PC-3 (cell line): Measurements from ENCODE around the gene NINJ2. TPM values are rescaled to one million over a fixed set of nuclear protein-coding genes. Genes with fewer than 3 reads are reported as not detected.

Experiments used
- ATAC-seq: fragments of 200-7000 bp; cut with Tn5 transposase; 2 replicates; pipeline ENCODE4 v1.9.1; 2020; ENCODE audit warnings: mild to moderate bottlenecking, moderate library complexity
- BruUV-seq: library from RNA; stranded (reverse); fragments of 400-500 nt; replicated peaks from 2 replicates; lab custom pipeline; 2021; lab: Mats Ljungman, UMichigan
- CTCF ChIA-PET: fragments of 300-600 bp; sonication (Branson Sonifier 250); formaldehyde crosslinking; loops from one replicate; lab custom pipeline; 2022; ENCODE audit warnings: antibody characterized with exemption; lab: Charles Lee
- POLR2A ChIA-PET: fragments of 300-600 bp; sonication (Branson Sonifier 250); formaldehyde crosslinking; loops from one replicate; lab custom pipeline; 2022; ENCODE audit warnings: antibody characterized with exemption; ENCODE audit not compliant: unreplicated experiment; lab: Charles Lee
- DNase-seq: peaks from one replicate; pipeline ENCODE4 v3.0.0-alpha.2; 2015
- H2AFZ ChIP-seq: fragments of 300-600 bp; sonication (generic); 2 replicates; pipeline ENCODE4 v1.6.0; 2016; ENCODE audit warnings: antibody characterized with exemption, low read length
- H3F3A ChIP-seq: fragments of 300-600 bp; sonication (generic); one replicate; pipeline ENCODE4 v1.6.0; 2017; ENCODE audit warnings: antibody characterized with exemption, low read length, control low read depth, mild to moderate bottlenecking; ENCODE audit not compliant: unreplicated experiment
- H3K27ac ChIP-seq: fragments of 300-600 bp; sonication (generic); 2 replicates; pipeline ENCODE4 v1.5.1; 2016; ENCODE audit warnings: mild to moderate bottlenecking, low read length
- H3K27me3 ChIP-seq: fragments of 300-600 bp; sonication (generic); 2 replicates; pipeline ENCODE4 v1.6.1; 2016; ENCODE audit warnings: low read length, mixed read lengths
- H3K36me3 ChIP-seq: fragments of 300-600 bp; sonication (generic); 2 replicates; pipeline ENCODE4 v1.6.1; 2016; ENCODE audit warnings: low read depth, mixed run types, low read length, mixed read lengths
- H3K4me1 ChIP-seq: fragments of 300-600 bp; sonication (generic); 2 replicates; pipeline ENCODE4 v1.5.1; 2016; ENCODE audit warnings: low read length; ENCODE audit not compliant: insufficient read depth
- H3K4me2 ChIP-seq: fragments of 300-600 bp; sonication (generic); 2 replicates; pipeline ENCODE4 v1.6.0; 2016; ENCODE audit warnings: low read length
- H3K4me3 ChIP-seq: fragments of 300-600 bp; sonication (generic); 2 replicates; pipeline ENCODE4 v1.5.1; 2016; ENCODE audit warnings: mild to moderate bottlenecking, low read length, mixed read lengths
- H3K79me2 ChIP-seq: fragments of 300-600 bp; sonication (generic); 2 replicates; pipeline ENCODE4 v1.6.1; 2017; ENCODE audit warnings: low read length, mixed read lengths
- H3K9ac ChIP-seq: fragments of 300-600 bp; sonication (generic); 2 replicates; pipeline ENCODE4 v1.6.0; 2016; ENCODE audit warnings: mild to moderate bottlenecking, low read length
- H3K9me2 ChIP-seq: fragments of 300-600 bp; sonication (generic); replicated peaks from 2 replicates; pipeline ENCODE4 v1.6.1; 2016; ENCODE audit warnings: mixed run types, low read length, mixed read lengths
- H3K9me3 ChIP-seq: fragments of 300-600 bp; sonication (generic); 2 replicates; pipeline ENCODE4 v1.6.1; 2016; ENCODE audit warnings: low read length, mixed read lengths
- H4K20me1 ChIP-seq: fragments of 300-600 bp; sonication (generic); 2 replicates; pipeline ENCODE4 v1.6.1; 2016; ENCODE audit warnings: low read length, mixed read lengths
- EZH2 ChIP-seq: fragments of 300-600 bp; sonication (generic); IDR thresholded peaks from one replicate; pipeline ENCODE4 v1.6.1; 2017; ENCODE audit warnings: antibody characterized with exemption, mild to moderate bottlenecking, low read length; ENCODE audit not compliant: unreplicated experiment
- EZH2phosphoT487 ChIP-seq: fragments of 300-600 bp; sonication (generic); IDR thresholded peaks from 2 replicates; pipeline ENCODE4 v1.6.1; 2018; ENCODE audit warnings: mild to moderate bottlenecking, antibody characterized with exemption, low read length, borderline replicate concordance
- intact Hi-C: fragments of 100-400 bp; cut with micrococcal nuclease; formaldehyde crosslinking; loops from 2 replicates; pipeline ENCODE4 v1.9.0; 2023
- total RNA-seq: library from RNA; depleted of rRNA; stranded (reverse); fragments of >200 nt; gene quantifications from 2 replicates; pipeline ENCODE4 v1.2.3, GENCODE V29; 2014
- TF ChIP-seq, protein P1 (sequence below): fragments of 300-600 bp; sonication (generic); conservative IDR thresholded peaks from 2 replicates; pipeline ENCODE4 v1.5.1; 2017; ENCODE audit warnings: antibody characterized with exemption, low read depth, mild to moderate bottlenecking, low read length

Gene NINJ2
- total RNA-seq, 1 experiment from 2014 or later = not detected

DNA sequence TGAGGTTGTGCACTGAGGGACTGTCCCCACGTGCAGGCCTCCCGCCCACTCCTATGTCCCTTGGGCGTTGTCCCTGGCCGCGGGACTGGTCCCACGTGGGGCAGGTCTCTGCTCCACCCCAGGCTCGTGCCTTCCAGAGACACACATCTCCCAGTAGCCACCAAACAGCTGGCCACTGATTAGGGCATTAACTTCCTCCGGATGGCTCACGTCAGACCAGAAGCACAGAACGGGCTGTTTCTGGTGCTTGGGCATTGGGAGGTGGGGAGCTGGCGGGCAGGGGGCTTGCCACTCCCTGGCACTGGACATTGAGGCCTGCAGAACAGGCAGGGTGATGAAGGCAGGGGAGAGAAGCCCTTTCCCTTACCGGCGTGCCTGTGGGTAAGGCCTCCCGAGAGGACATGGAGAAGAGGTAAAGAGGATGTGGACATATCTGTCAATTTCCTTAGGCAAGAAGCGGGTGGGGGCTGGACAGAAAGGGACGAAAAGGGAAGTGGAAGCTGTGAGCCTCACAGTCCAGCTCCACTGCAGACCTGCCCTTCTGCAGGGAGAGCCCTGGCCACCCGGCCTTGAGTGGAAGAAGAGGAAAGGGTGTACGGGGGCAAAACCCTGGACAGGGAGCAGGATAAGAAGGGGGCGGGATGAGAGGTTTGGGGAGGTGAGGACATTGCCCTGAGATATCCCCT, 101.2 kb downstream of the NINJ2 start:
- no peak for ATAC-seq
- CTCF ChIA-PET = no interaction called here

DNA sequence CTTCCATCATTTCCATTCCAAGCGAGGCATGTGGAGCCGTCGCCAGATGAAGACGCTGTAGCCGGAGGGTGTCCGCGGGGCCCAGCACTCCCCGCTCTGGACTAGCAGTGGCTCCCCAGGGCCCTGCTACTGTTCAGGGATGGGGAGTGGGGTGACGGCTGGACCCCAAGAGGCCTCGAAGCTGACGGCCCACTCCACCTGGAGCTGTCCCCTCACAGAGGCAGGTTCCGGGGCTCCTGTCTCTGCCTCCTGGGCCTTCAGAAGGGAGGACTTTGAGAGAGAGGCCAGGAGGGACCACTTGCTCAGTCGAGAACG, 101.9 kb downstream of the NINJ2 start:
- DNase-seq (no peak), ATAC-seq (no peak)
- H2AFZ ChIP-seq = no peak overlapping the region
- H3K4me1 ChIP-seq = no peaks in the 10 kb centered on the region
- no peak overlapping the region for H3K4me2 ChIP-seq
- no peaks in the 10 kb centered on the region for H3K27me3 ChIP-seq
- H3K36me3 ChIP-seq = no peaks in the 10 kb centered on the region
- no peaks in the 10 kb centered on the region for H3F3A ChIP-seq
- no peaks in the 10 kb centered on the region for H4K20me1 ChIP-seq
- H3K9ac ChIP-seq = no peak overlapping the region
- ChIA-PET POLR2A (no interaction called here), CTCF (no interaction called here)
- H3K27ac ChIP-seq = no peak overlapping the region
- no TSS peak for BruUV-seq
- no peaks in the 10 kb centered on the region for H3K9me2 ChIP-seq
- no peaks in the 10 kb centered on the region for H3K9me3 ChIP-seq
- TF ChIP-seq EZH2 = no peak
- TF ChIP-seq, protein P1, sequence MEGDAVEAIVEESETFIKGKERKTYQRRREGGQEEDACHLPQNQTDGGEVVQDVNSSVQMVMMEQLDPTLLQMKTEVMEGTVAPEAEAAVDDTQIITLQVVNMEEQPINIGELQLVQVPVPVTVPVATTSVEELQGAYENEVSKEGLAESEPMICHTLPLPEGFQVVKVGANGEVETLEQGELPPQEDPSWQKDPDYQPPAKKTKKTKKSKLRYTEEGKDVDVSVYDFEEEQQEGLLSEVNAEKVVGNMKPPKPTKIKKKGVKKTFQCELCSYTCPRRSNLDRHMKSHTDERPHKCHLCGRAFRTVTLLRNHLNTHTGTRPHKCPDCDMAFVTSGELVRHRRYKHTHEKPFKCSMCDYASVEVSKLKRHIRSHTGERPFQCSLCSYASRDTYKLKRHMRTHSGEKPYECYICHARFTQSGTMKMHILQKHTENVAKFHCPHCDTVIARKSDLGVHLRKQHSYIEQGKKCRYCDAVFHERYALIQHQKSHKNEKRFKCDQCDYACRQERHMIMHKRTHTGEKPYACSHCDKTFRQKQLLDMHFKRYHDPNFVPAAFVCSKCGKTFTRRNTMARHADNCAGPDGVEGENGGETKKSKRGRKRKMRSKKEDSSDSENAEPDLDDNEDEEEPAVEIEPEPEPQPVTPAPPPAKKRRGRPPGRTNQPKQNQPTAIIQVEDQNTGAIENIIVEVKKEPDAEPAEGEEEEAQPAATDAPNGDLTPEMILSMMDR = no peak
- TF ChIP-seq EZH2phosphoT487 = no peak
- no peaks in the 10 kb centered on the region for H3K79me2 ChIP-seq
- H3K4me3 ChIP-seq = no peak overlapping the region
- intact Hi-C loops = no loop called here

More for the DNA sequence above, 101.2 kb downstream of the NINJ2 start:
- Histone ChIP-seq H3K27ac (no peak overlapping the region), H3K9me3 (no peaks in the 10 kb centered on the region), H2AFZ (no peak overlapping the region), H3K4me1 (no peaks in the 10 kb centered on the region), H3F3A (no peaks in the 10 kb centered on the region), H3K9ac (no peak overlapping the region), H3K36me3 (no peaks in the 10 kb centered on the region), H3K4me3 (no peak overlapping the region), H3K9me2 (no peaks in the 10 kb centered on the region), H3K27me3 (no peaks in the 10 kb centered on the region), H3K4me2 (no peak overlapping the region), H3K79me2 (no peaks in the 10 kb centered on the region), H4K20me1 (no peaks in the 10 kb centered on the region)
- DNase-seq = no peak
- TF ChIP-seq EZH2 = no peak
- TF ChIP-seq, protein P1 = no peak
- TF ChIP-seq EZH2phosphoT487 = no peak
- POLR2A ChIA-PET = no interaction called here
- no TSS peak for BruUV-seq
- intact Hi-C loops = no loop called here

DNA sequence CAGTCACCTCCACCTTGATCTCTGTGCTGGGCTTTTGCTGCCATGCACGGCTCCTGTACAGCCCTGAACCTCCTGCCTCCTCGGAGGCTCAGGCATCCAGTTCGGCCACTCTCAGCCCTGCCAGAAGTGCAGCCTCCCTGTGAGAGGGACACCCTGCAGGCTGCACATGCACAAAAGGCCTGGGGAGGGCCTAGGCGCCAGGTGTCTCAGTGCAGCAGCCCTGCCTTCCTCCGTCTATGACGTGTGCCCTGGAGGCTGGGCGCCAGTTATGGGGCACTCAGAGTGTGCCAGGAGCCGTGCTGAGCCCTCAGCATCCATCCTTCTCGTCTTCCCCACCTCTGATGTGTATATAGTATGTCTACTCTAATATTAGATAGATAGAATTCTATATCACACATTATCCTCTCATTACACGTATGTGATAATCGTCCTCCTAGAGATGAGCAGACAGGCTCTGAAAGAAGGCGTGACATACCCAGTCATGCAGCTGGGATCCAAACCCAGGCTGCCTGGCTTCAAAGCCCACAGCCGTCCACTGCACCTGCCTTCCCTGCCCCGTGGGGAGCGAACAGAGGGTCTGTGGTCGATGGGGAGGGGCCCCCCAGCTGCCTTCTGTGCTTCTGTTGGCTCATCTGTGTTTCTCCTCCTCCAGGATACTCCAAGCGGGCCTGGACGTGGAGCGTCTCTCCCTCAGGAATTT, 102.4 kb downstream of the NINJ2 start:
- no peaks in the 10 kb centered on the region for H3K9me3 ChIP-seq
- TF ChIP-seq EZH2phosphoT487 (no peak), EZH2 (no peak)
- TF ChIP-seq, protein P1 = no peak
- no peak overlapping the region for H3K4me2 ChIP-seq
- H3F3A ChIP-seq = no peaks in the 10 kb centered on the region
- H3K79me2 ChIP-seq = no peaks in the 10 kb centered on the region
- no peak overlapping the region for H3K9ac ChIP-seq
- no peaks in the 10 kb centered on the region for H3K9me2 ChIP-seq
- CTCF ChIA-PET = no interaction called here
- H4K20me1 ChIP-seq = no peaks in the 10 kb centered on the region
- no peaks in the 10 kb centered on the region for H3K4me1 ChIP-seq
- no peaks in the 10 kb centered on the region for H3K36me3 ChIP-seq
- no peaks in the 10 kb centered on the region for H3K27me3 ChIP-seq
- no peak overlapping the region for H3K4me3 ChIP-seq
- no TSS peak for BruUV-seq
- ATAC-seq = no peak; the same call in 1 of the 2 replicates
- DNase-seq = no peak
- POLR2A ChIA-PET = no interaction called here
- no peak overlapping the region for H2AFZ ChIP-seq
- no peak overlapping the region for H3K27ac ChIP-seq
- intact Hi-C loops = no loop called here
